NCI-H2081 treated with DMSO at 0.1 percent for 48 hours (cell line): Measurements from ENCODE around the gene OR2T11.
"Not testable (repeated sequence)": the region's sequence is repeated elsewhere in the genome, so short reads cannot be mapped to it uniquely, and the experiment has no call there.

Experiments used
- DNase-seq: peaks from one replicate; lab custom pipeline; 2025; lab: John Stamatoyannopoulos, UW

Gene OR2T11

DNA sequence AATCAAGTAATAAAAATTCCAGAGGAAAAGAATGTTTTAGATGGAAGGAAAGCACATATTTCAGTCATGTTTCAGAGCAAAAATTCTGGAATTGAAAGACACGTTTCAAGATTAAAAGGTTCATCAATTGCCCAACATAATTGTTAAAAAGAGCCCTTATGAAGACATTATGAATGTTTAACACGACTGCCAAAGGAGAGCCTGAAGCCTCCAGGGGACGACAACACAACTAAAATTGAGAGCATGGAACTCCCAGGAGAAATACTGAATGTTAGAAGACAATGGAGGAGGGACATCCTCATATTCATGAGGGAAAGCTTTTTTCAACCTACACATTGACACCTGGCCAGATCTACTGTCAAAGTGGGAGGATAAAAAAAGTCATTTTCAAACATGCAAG is 16.0 kb downstream of the OR2T11 start:
- no peak for DNase-seq

GRCh38 chr1:248618119-248618518 is 16.8 kb downstream of the OR2T11 start:
- no peak for DNase-seq

DNA sequence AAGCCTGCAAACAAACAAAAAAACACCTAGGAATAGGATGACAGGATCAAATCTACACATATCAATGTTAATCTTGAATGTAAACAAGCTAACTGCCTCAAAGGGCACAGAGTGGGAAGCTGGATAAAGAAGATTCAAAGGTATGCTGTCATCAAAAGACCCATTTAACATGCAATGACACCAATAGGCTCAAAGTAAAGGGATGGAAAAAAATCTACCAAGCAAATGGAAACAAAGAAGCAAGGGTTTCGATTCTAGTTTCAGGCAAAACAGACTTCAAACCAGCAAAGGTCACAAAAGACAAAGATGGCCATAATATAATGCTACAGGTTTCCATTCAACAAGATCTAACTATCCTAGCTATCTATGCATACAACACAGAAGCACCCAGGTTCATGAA is 21.1 kb downstream of the OR2T11 start:
- no peak for DNase-seq

- no peak for DNase-seq
Measured at GRCh38 chr1:248611883-248612414, 22.9 kb downstream of the OR2T11 start.

- no peak for DNase-seq
Measured at GRCh38 chr1:248610301-248610700, 24.6 kb downstream of the OR2T11 start.

GRCh38 chr1:248599396-248599795 is 35.5 kb downstream of the OR2T11 start:
- DNase-seq: no peak

DNA sequence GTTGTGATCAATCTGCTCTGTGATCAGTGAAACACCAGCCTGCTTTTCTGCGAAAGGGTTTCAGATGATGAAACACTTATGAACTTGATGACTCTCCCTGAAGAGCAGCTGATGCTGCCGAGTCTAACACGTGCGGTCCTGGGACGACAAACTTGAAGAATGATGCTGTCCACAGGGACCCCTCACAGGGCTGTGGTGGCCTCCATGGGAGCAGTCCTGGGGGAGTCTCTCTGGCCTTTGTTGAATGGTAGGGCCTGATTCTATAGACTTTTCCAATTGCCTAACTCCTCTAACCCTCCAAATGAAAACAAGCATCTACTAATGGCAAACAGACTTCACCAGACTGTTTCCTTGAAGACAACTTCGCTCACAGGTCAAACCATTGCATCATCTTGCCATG is 37.3 kb downstream of the OR2T11 start, which contains the start of gene OR2T10:
OR2T10 (minus strand) TSS at position 112 of the 400 bp plus-strand sequence. CDS start 3,932 bp downstream, outside the sequence.
- no peak for DNase-seq

GRCh38 chr1:248596615-248597014 is 38.3 kb downstream of the OR2T11 start:
- DNase-seq: no peak

DNA sequence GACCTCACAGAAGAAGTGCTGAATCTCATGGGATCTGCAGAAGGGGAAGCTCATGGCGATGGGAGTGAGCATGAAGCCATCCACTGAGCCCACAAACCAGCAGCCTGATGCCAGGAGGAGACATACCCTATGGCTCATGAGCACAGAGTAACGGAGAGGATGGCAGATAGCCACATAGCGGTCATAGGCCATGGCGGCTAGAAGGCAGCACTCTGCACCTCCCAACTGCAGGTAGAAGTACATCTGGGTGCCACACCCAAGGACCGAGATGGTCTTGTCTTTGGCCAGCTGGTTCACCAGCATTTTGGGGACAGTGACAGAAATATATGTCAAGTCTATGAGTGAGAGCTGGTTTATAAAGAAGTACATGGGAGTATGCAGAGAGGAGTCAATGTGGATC is 41.7 kb downstream of the OR2T11 start:
- DNase-seq: no peak

- no peak for DNase-seq
Measured at GRCh38 chr1:248592655-248593054, 42.2 kb downstream of the OR2T11 start.

GRCh38 chr1:248590055-248590454 is 44.8 kb downstream of the OR2T11 start:
- DNase-seq: no peak

- no peak for DNase-seq
Measured at GRCh38 chr1:248589334-248589733, 45.6 kb downstream of the OR2T11 start.

- no peak for DNase-seq
Measured at GRCh38 chr1:248585266-248585665, 49.6 kb downstream of the OR2T11 start.

GRCh38 chr1:248576260-248576980 is 58.5 kb downstream of the OR2T11 start:
- DNase-seq: no peak

DNA sequence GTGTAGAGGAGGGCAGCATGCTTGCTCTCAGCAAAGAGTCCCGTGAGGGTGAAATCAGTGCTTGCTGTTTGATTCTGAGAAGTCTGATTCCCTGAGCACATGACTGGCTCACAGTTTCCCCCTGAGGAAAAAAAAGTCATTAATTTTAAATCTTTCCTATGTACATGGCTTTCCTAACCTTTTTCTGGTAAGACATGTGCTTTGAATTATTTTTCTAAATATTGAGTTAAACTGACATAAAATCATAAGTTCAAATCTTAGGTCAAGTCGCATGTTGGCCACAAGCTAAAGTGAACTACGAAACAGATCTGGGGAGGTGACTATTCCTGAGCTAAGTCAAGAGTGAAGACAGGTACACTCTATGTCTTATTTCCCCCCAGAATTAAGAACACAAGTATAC is 60.2 kb downstream of the OR2T11 start, which contains the start of gene OR2T34:
OR2T34 (minus strand) TSS at position 101 of the 400 bp plus-strand sequence; CDS start at position 101, 0 bp downstream.
- DNase-seq: not testable (repeated sequence)

DNA sequence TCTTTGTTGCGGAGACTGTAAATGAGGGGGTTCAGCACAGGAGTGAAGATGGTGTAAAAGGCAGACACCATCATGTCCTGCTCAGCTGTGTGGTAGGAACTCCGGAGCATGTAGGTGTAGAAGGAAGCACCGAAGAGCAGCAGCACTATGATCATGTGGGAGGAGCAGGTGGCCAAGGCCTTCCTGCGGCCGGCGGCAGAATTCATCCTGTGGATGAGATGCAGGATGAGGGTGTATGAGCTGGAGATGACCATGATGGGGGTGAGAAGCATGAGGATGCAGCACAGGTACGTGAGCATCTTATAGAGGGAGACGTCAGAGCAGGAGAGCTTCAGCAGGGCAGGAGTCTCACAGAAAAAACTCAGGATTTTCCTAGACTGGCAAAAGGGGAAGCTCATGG is 61.0 kb downstream of the OR2T11 start:
- DNase-seq: not testable (repeated sequence)
